Fibroblast of mammary gland (primary cell): ENCODE results near the gene MT1M.
"Not testable (repeated sequence)": the region's sequence is repeated elsewhere in the genome, so short reads cannot be mapped to it uniquely, and the experiment has no call there.

Source experiments
- DNase-seq: peaks from one replicate; pipeline ENCODE4 v3.0.0-alpha.2; 2010; ENCODE audit warnings: low read depth
- H3K4me3 ChIP-seq: 2 replicates; pipeline ENCODE4 v1.5.1; 2011; ENCODE audit warnings: low read depth, mild to moderate bottlenecking, low read length, moderate library complexity; ENCODE audit not compliant: control insufficient read depth
- CTCF ChIP-seq: conservative IDR thresholded peaks from 2 replicates; pipeline ENCODE4 v1.5.1; 2011; ENCODE audit warnings: low read depth, low read length, inconsistent platforms; ENCODE audit not compliant: control insufficient read depth, insufficient read depth

The MT1M gene

GRCh38 chr16:56669005-56669839, 36.8 kb downstream of the MT1M start, which contains the start of gene MT1H:
Gene MT1H (plus strand): TSS chr16:56669814. CDS start chr16:56669885, 71 bp downstream.
- DNase-seq: no peak
- no peak for TF ChIP-seq CTCF
- no peak within 1 kb of the TSS for H3K4me3 ChIP-seq

- no peak overlapping the region for H3K4me3 ChIP-seq
- TF ChIP-seq CTCF: no peak
- no peak for DNase-seq
These were observed 37.6 kb downstream of the MT1M start for GRCh38 chr16:56669840-56670619.

GRCh38 chr16:56670620-56670934, 38.1 kb downstream of the MT1M start:
- DNase-seq: no peak
- no peak for TF ChIP-seq CTCF
- H3K4me3 ChIP-seq: no peak overlapping the region

GRCh38 chr16:56671691-56672090, 39.2 kb downstream of the MT1M start:
- DNase-seq: peak; percentile 38
- H3K4me3 ChIP-seq: not testable (repeated sequence)

- not testable (repeated sequence) for H3K4me3 ChIP-seq, DNase-seq
These were observed 39.7 kb downstream of the MT1M start for GRCh38 chr16:56672171-56672570.

- H3K4me3 ChIP-seq: no peak overlapping the region
These were observed 40.5 kb downstream of the MT1M start for GRCh38 chr16:56672761-56673536.

GRCh38 chr16:56673921-56674320, 41.5 kb downstream of the MT1M start:
- no peak overlapping the region for H3K4me3 ChIP-seq
- peak; percentile 37 for DNase-seq
- peak; percentile 58 for TF ChIP-seq CTCF

More at GRCh38 chr16:56672761-56673536, 40.5 kb downstream of the MT1M start:
- peak; percentile 26 for DNase-seq
- TF ChIP-seq CTCF: no peak

GRCh38 chr16:56674570-56674969, 42.1 kb downstream of the MT1M start:
- DNase-seq, H3K4me3 ChIP-seq: not testable (repeated sequence)
